Activated CD4-positive, alpha-beta T cell treated with anti-CD3 and anti-CD28 coated beads for 36 hours (primary cell): ENCODE measurements around the gene MIA3. TPM values are rescaled to one million over a fixed set of nuclear protein-coding genes. Genes with fewer than 3 reads are reported as not detected.

ENCODE experiments used
- total RNA-seq, 2 experiments: library from RNA; stranded (reverse); gene quantifications; one replicate each; pipeline ENCODE4 v1.2.3, GENCODE V29; 2021

MIA3 gene
- total RNA-seq, 2 experiments from 2014 or later: 46.7 to 57.9 TPM

Other genes with a start within 250 kb of the MIA3 start
- gene HHIPL2, start 70.0 kb upstream of the MIA3 start, total RNA-seq: under 1 TPM; 0.14 to 0.37 TPM
- gene TAF1A, start 28.2 kb upstream of the MIA3 start, total RNA-seq: 10 to 100 TPM; 18.5 to 21.1 TPM
- gene AIDA, start 94.4 kb downstream of the MIA3 start, total RNA-seq: 10 to 100 TPM; 60.1 to 70.7 TPM
- 10 to 100 TPM; 37.5 to 42.9 TPM for gene BROX, start 94.5 kb downstream of the MIA3 start, total RNA-seq
- not detected for gene FAM177B, start 119.1 kb downstream of the MIA3 start, total RNA-seq
- gene DISP1, start 196.9 kb downstream of the MIA3 start, total RNA-seq: 1 to 10 TPM in 1 of 2 experiments, under 1 TPM in 1; 0.98 to 1.9 TPM